ENCODE results near the gene RUFY1.

- TF ChIP-seq CTCF (optimal IDR thresholded peaks at IDR 0.05 in 1 of 3, IDR thresholded peaks at IDR 0.05 in 1 of 3, conservative IDR thresholded peaks at IDR 0.05 in 1 of 3; ENCODE audit: extremely low read depth in 1 of 3, insufficient read depth in 2 of 3, low read length in 3 of 3) (no peak), EZH2 (IDR thresholded peaks at IDR 0.05; ENCODE audit: low read length) (no peak)
Measured at GRCh38 chr5:179606910-179607159, 56.5 kb downstream of the RUFY1 start.
